Keratinocyte (primary cell): Measurements from ENCODE around the gene PDIA6.

ENCODE experiments used
- CTCF ChIP-seq, 3 experiments: IDR thresholded peaks in 1 of 3; conservative IDR thresholded peaks in 1 of 3; optimal IDR thresholded peaks in 1 of 3; 2 replicates in 2 of 3; 3 replicates in 1 of 3; pipeline versions ENCODE3 to v1.5.1; 2011; ENCODE audit warnings: low read length in 3 of 3, mild to moderate bottlenecking in 3 of 3, moderate library complexity in 2 of 3, control low read depth in 1 of 3, inconsistent platforms in 1 of 3; ENCODE audit not compliant: insufficient read depth in 2 of 3; ENCODE audit errors: extremely low read depth in 1 of 3
- EZH2 ChIP-seq: IDR thresholded peaks from one replicate; pipeline ENCODE4 v1.6.1; 2012; ENCODE audit warnings: inconsistent platforms, mild to moderate bottlenecking, low read length, moderate library complexity

GRCh38 chr2:10742666-10743065 is 69.9 kb downstream of the PDIA6 start:
- TF ChIP-seq EZH2 (no peak), CTCF (optimal IDR thresholded peaks at IDR 0.05 in 1 of 3, IDR thresholded peaks at IDR 0.05 in 1 of 3, conservative IDR thresholded peaks at IDR 0.05 in 1 of 3; ENCODE audit: extremely low read depth in 1 of 3, insufficient read depth in 2 of 3, low read length in 3 of 3) (no peak)
